Cerebellar cortex (tissue), 1 donor: Measurements from ENCODE around the gene FOXI1.

Source experiments
- DNase-seq: peaks from one replicate; pipeline ENCODE4 v3.0.0-alpha.2; 2015; ENCODE audit warnings: low spot score

FOXI1 gene

DNA sequence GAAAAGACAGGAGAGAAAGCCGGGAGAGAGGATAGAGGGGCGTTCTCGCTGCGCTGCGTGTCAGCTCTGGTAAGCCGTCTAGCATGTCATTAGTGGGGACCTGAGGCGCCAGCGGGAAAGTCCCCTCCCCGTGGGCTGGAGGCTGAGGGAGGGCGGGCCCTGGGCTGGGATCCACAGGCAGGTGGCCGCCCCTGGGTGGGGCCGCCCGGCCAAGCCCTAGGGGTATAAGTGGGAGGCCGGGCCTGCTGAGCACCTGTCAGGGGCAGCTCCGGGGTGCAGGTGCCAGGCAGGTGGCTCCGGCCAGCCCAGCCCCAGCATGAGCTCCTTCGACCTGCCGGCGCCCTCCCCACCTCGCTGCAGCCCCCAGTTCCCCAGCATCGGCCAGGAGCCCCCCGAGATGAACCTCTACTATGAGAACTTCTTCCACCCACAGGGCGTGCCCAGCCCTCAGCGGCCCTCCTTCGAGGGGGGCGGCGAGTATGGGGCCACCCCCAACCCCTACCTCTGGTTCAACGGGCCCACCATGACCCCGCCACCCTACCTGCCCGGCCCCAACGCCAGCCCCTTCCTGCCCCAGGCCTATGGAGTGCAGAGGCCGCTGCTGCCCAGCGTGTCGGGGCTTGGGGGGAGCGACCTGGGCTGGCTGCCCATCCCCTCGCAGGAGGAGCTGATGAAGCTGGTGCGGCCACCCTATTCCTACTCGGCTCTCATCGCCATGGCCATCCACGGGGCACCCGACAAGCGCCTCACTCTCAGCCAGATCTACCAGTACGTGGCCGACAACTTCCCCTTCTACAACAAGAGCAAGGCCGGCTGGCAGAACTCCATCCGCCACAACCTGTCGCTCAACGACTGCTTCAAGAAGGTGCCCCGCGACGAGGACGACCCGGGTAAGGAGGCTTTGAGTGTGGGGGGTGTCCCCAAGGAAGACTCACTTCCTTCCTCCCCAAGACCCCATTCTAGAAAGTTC, at the start of gene FOXI1:
TSS of gene FOXI1 (plus strand) at position 256 of the 970 bp plus-strand sequence. CDS start at position 317, 61 bp downstream.
- no peak for DNase-seq

DNA sequence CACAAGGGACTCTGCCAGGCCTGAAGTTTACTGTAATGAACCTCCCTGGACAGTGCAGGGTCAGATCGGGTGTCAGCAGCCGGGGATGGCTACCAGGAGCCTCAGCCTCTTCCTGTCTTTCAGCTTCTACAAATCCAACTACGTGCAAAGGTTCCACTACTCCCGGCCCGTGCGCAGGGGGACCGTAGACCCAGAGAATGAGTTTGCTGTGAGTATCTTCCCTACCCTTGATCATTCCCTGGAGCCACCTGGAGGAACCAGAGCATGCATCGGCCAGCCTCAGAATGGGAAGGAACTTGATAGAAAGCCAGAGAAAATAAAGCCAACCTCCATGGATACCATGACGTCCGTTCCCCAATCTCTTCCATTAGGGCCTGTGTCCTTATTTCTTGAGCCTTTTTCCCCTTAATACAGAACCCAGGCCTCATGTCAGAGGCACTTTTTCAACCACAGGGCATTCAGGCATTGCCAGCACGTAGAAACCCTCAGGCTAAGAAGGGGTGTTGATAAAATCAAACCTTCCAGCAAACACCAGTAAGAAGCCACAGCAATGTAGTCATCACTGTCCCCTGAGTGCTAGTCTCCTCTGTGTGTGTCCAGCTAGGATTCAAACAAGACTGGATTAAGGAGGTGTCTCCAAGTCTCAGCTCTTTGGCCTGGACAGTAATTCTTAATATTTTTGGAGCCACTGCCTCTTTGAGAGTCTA, 49.0 kb upstream of the FOXI1 start:
- no peak for DNase-seq

DNA sequence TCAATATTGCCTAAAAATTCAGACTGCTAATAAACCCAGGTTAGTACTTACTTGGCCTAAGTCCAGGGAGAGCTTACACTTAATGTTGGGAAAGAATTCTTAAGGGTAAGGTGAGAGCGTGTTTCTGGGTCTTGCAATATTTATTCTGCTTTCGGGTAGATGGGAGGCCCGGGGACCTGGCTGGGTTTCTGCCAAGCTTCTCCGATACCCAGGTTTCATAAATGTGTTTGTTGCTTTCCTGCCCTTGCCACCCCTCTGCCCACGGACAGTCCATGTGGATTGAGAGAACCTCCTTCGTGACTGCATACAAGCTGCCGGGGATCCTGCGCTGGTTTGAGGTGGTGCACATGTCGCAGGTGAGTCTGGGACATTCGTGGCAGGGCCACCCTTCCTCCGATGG, 48.4 kb upstream of the FOXI1 start:
- no peak for DNase-seq

DNA sequence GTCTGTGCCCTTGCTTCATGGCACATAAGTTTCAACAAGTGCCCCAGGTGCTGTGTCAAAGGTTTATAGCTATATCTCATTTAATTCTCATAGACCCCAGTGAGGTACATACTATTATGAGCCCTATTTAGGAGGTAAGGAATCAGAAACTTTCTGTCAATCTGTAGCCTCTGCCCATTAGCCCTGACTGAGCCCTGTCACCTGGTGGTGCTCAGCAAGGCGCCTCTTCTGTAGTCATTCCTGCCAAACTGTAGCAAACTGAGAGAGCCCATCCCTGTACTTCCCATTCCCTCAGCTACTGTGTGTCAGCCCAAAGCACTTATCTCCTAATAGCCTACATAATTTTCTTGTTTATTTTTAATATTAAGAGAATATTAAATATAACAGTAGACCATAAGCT, 46.5 kb upstream of the FOXI1 start:
- no peak for DNase-seq

DNA sequence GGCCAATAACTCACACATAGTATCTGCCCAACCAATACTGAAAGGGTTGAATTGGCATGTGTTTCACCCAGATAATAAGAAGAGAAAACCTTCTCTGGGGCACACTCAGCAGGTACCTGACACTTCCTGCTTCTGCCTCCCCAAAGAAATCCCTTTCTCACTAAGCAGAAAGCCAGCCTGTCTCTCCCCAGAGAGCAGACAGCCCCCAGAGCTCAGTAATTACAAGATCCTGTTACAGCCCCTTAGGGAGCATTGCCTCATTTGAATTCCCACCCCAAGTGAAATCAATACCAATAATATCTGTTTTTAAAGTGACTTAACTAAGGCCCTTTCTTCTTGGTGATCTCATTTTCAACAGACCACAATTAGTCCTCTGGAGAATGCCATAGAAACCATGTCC, 38.5 kb upstream of the FOXI1 start:
- no peak for DNase-seq

DNA sequence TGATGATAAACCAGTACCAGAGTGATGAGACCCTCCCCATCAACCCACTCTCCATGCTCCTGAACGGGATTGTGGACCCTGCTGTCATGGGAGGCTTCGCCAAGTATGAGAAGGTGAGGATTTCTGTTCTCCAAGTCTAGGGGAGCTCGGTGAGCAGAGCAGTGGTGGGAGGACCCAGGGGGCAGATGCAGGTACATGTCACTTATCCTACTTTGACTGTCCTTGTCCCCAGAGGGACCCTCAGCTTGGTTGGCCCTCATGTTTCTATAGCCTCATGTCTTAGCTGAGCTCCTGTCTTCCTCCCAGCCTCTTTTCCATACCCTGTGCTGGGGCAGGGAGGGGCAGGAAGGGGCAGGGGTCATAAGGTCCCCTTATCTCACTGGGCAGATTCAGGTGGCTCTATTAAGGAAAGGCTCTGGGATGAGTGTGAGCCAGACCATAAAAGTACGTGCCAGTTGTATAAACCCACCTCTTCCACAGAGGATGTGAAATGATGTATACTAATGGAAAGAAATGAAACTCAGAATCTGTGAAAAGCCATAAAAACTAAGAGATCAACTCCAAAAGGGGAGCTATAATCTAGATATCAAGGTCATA, 38.0 kb upstream of the FOXI1 start:
- no peak for DNase-seq

DNA sequence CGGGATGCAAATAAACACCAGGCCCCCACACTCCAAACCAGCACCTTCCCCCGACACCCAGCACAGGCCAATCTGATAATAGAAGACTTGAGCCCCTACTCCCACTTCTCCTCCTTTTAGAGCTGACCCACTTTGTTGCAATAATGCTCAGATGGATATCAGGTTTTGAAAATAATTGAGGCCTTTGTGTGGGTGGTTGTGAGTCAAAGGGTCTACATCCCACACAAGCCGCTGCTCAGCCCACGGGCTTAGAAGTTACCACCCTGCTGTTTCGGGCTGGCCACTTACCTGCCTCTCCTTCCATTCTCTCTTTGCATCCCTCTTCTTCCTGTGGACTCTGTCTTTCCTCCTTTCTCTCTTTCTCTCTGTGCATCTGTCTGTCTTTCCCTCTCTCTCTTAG, 36.2 kb upstream of the FOXI1 start:
- no peak for DNase-seq

DNA sequence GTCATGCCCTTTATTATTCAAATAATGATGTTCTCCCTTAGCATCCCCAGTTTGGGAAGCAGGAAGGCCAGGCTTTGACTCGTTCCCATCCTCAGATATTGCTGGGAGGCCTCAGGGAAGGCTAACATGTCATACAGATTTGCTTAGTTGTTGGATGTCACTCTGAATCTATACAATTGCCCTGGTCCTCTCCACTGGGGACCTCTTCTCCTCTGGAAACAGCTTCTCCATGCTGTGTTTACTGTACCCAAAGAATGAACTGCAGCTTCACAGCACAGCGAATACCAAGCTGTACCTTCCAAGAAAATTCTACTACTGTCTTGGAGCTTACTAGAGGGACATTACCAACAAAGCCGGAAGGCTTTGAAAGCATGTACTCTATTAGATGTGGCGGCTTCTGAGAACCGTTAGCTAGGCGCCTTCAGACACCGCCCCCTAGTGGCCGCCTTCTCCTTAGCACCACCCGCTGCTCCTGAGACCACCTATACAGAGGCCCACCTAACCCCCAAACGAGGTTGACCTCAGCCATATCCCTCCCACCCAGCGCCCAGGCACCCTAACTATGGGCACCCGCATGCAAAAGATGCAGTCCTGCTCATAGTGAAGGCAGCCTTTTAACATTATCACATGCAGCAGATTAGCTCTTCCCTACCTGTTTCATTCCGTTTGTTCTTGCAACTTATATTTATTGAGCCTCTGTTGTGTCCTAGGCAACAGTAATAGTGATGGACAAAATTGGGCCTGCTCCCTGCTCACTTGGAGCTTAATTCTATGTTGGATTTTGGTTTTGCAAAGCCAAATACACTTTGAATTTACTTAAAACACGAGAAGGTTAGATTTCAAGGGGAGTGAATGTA, 34.9 kb upstream of the FOXI1 start:
- peak; percentile 15 for DNase-seq

DNA sequence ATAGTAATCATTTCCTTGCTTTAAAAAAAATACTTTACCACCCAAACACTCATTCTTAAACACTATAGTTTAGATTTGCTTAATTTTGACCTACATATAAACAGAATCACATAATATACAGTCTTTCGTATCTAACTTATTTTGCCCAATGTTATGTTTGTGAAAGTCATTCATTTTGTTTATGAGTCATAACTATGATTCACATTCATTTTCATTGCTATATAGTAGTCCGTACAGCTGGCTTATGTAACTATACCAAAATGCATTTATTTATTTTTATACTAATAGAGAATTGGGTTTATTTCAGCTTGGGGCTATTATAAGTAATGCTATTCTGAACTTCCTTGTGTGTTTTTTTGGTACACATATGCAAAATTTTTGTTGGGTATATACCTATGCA, 33.9 kb upstream of the FOXI1 start:
- DNase-seq: no peak

DNA sequence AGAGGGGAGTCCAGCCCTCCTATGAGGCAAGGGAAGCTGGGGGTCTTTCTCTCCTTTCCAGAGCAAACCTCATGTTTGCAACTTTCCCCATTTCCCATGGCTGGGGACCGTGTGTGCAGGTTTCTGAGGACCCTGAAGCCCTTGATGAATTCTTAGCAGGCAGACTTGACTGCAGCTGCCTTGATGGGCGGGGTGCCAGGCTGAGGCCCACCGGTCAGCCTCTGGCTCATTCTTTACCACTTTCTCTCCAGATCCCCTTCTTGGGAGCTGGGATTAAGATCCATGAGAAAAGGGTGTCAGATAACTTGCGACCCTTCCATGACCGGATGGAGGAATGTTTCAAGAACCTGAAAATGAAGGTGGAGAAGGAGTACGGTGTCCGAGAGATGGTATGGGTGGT, 30.0 kb upstream of the FOXI1 start:
- no peak for DNase-seq

DNA sequence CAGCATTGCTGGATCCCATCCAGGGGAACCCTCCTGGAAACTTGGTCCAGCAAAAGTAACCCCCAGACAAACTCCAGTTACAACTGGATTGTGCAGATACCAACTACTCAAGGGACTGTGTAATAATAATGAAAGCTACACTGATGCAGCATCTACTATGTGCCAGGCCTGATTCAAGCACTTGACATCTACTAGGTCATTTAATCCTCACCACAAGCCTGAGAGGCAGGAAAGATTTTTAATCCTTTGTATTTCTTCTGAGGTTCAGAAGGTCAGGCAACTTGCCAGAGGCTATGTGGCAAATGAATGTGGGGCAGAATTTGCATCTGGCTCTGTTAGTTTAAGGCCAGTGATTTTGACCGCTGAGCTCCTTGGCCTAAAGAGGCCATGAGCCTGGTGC, 29.5 kb upstream of the FOXI1 start:
- no peak for DNase-seq

DNA sequence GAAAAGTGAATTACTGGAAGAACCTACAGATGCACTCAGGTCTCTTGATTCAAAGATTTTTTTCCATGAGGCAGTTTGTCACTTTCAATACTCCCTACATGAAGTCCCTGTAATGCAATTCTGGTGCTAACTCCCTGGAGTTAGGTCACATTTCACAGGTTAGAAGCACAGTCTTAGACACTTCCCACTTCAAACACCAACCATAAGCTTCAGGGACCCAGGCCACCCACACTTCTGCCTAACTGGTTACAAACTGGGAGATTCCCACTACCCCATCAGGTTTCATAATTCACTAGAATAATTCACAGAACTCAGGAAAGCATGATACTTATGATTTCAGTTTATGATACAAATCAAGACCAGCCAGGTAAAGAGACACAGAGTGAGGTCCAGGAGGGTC, 29.0 kb upstream of the FOXI1 start:
- DNase-seq: no peak

DNA sequence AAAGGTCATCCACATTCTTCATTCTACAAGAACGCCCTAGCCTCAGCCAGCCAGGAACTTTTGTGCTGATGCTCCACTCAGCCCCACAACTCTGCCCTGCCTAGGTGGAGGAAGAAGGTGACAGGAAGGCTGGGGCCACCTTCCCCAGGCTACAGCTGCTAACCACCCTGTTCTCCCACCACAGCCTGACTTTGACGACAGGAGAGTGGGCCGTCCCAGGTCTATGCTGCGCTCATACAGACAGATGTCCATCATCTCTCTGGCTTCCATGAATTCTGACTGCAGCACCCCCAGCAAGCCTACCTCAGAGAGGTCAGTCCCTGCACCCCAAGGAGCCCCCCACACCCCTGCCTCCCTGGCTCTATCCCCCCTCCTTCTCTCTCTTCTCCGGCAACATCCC, 28.2 kb upstream of the FOXI1 start:
- DNase-seq: no peak

DNA sequence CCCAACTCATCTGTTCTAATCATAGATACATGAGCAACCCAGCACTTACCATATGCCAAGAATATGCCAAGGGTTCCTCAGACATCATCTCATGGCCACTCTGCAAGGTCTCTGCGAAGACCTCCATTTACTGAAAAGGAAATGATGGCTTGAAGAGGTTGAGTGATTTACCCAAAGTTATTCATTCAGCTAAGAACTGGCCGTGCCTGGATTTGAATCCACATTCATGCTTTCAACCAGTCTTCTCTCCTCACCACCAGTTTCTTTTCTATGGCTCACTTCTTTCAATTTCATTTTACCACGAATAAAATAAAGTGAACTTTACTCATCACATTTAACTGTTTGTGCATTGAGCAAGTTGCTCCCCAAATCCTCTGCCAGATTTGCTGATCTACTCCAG, 27.2 kb upstream of the FOXI1 start:
- DNase-seq: no peak

DNA sequence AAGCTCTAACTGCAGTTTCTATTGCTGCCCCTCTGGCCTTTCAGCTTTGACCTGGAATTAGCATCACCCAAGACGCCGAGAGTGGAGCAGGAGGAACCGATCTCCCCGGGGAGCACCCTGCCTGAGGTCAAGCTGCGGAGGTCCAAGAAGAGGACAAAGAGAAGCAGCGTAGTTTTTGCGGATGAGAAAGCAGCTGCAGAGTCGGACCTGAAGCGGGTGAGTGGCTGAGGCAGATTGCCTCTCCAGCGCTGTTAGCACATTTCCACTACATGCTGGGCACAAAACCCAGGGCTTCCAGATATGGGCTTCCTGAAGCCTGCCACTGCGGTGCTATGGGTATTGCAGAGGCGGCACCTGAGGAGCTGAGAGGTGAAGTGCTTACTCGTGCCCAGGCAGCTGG, 26.8 kb upstream of the FOXI1 start:
- DNase-seq: no peak

DNA sequence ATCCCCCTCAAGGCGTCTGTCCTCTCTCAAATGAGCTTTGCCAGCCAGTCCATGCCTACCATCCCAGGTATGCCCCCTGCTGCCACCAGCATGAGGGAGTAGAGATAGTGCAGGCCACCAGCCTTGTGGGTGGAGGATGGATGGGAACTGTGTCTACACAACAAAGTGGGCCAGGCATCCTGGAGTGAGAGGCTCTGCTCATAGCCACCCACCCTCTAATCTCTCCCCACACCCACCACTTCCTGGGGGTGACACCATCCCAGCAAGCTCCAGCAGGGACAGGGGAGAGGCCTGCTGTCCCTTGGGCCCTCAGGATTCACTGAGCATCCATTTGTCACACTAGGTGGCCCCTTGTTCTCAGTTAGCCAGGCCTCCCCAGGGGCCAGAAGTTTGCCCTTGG, 25.5 kb upstream of the FOXI1 start:
- no peak for DNase-seq

DNA sequence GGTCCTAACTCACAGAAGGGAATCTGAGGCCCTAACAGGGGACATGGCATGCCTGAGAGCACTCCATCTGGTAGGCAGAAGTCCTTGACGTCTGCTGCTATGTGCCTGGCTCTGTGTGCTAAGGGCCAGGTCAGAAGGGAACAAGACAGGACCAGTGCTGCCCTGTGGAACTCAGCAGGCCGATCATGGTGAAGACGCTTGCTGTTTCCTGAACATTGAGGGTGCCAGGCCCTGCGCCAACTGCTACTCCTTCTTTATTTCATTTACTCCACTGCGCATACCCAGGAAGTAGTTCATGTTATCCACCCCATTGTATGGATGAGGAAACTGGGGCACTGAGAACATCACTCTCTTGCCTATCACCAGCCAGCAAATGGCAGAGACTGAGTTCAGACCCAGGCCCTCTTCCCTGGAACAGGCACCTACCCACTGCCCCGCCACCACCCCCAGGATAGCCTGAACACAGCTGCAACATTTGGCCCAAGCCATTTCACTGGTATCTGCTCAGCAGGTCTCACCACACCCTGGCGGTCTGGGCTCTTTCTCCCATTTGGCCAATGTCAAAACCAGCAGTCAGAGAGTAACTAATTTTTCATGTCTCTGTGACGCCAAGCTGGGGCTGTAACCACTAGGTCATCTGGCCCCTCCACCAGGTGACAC, 24.8 kb upstream of the FOXI1 start:
- DNase-seq: no peak

DNA sequence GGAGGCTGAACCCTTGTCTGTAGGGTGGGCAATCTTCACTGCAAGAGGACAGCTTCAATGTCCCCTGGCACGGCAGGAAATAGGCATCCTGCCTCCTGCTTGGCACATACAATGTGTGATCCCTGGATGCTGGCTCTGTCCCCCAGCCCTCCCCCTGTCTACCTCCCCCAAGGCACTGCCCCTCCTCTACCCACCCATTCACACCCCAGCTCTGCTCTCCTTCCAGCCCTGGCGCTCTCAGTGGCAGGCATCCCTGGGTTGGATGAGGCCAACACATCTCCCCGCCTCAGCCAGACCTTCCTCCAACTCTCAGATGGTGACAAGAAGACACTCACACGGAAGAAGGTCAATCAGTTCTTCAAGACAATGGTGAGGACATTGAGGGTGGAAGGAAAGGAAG, 24.1 kb upstream of the FOXI1 start:
- no peak for DNase-seq

DNA sequence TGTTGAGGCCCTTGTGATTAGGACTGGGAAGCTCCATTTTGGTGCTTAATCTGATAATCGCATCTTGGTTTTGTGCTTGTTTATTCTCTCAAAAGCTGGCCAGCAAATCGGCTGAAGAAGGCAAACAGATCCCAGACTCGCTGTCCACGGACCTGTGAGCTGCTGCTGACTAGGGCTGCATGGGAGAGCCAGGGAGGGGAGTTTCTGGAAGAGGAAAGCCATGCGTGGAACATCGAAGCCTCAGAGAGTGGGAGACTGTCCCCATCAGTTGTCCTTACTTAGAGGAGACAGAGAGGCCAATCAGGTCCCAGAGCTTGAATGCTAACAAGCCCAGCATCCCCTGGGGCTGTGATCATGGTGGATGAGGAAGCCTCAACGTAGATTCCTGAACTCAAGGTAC, 23.0 kb upstream of the FOXI1 start:
- no peak for DNase-seq

DNA sequence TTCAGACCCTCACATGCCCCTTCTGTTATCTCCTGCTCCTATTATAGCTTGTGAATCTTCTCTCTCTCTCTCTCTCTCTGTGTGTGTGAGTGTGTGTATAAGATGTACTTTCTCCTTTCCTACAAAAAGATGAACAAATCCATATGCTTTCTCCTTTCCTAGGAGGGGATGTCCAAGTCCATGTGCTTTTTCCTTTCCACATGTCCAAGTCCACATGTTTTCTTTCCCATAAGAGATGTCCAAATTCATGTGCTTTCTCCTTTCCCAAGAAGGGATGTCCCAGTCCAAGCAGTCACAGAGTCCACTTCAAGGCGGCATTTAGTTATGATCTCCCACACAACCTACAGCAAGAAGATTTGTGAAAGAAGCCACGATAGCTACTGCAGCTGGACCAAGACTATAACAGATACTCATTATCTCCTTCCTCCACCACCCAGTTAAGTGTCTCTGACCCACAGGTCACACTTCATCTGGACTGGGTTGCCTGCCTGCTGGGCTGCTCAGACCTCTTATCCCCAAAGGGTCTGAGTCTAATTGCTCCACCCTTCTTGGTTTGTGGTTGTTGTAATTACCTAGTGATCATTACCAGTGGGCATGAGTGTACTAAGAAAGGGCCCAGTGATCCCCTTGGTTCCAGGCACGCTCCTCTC, 18.4 kb upstream of the FOXI1 start:
- no peak for DNase-seq
